Naive thymus-derived CD4-positive, alpha-beta T cell (primary cell): ENCODE results near the gene KRTAP10-10. TPM values are rescaled to one million over a fixed set of nuclear protein-coding genes. Genes with fewer than 3 reads are reported as not detected.
A peak's percentile ranks its signal among the peaks of the same experiment; 100 is the strongest.
"Not testable (repeated sequence)": the region's sequence is repeated elsewhere in the genome, so short reads cannot be mapped to it uniquely, and the experiment has no call there.

Source experiments
- ATAC-seq: fragments of 150-1000 bp; cut with Tn5 transposase; 2 replicates; pipeline ENCODE4 v1.10.0; 2021; ENCODE audit warnings: mild to moderate bottlenecking, moderate library complexity
- CTCF ChIA-PET: fragments of 350-600 bp; sonication (Branson Sonifier 250); formaldehyde crosslinking; loops from one replicate; lab custom pipeline; 2021; ENCODE audit warnings: antibody characterized with exemption; lab: Charles Lee
- POLR2A ChIA-PET: fragments of 350-600 bp; sonication (Branson Sonifier 250); formaldehyde crosslinking; loops from one replicate; lab custom pipeline; 2021; ENCODE audit warnings: antibody characterized with exemption, inconsistent platforms; lab: Charles Lee
- DNase-seq, 9 donors: peaks; one replicate each; pipeline versions ENCODE4 v3.0.0 to v3.0.0-alpha.2; 2020 to 2022; ENCODE audit warnings: mixed read lengths in 1 of 9
- H3K27ac ChIP-seq: one replicate; pipeline ENCODE4 v1.7.0; 2013; ENCODE audit warnings: mild to moderate bottlenecking, low read depth, low read length, moderate library complexity
- H3K27me3 ChIP-seq, 2 donors: one replicate each; pipeline ENCODE4 v1.7.0; 2013; ENCODE audit warnings: low read length in 2 of 2, mild to moderate bottlenecking in 2 of 2, moderate library complexity in 2 of 2; ENCODE audit not compliant: control insufficient read depth in 2 of 2, insufficient read depth in 2 of 2
- H3K36me3 ChIP-seq, 3 experiments: 1 replicate in 2 of 3; 2 replicates in 1 of 3; pipeline ENCODE4 v1.7.0; 2013; ENCODE audit warnings: low read length in 3 of 3, mild to moderate bottlenecking in 3 of 3, moderate library complexity in 1 of 3; ENCODE audit not compliant: insufficient read depth in 3 of 3, control insufficient read depth in 2 of 3
- H3K4me1 ChIP-seq, 2 donors: one replicate each; pipeline ENCODE4 v1.7.0; 2013; ENCODE audit warnings: low read length in 2 of 2, mild to moderate bottlenecking in 2 of 2, moderate library complexity in 1 of 2; ENCODE audit not compliant: control insufficient read depth in 2 of 2, insufficient read depth in 2 of 2
- H3K4me3 ChIP-seq: 2 replicates; pipeline ENCODE4 v1.7.0; 2013; ENCODE audit warnings: mild to moderate bottlenecking, low read length
- H3K9me3 ChIP-seq, 3 experiments: 1 replicate in 2 of 3; 2 replicates in 1 of 3; pipeline ENCODE4 v1.7.0; 2013; ENCODE audit warnings: low read length in 3 of 3; ENCODE audit not compliant: control insufficient read depth in 2 of 3
- H3K27ac Mint-ChIP-seq, 9 donors: one replicate each; pipeline ENCODE4 v1.8.0; 2020 to 2022; ENCODE audit warnings: mixed read lengths in 9 of 9, mild to moderate bottlenecking in 8 of 9, moderate library complexity in 5 of 9, inconsistent platforms in 2 of 9
- H3K27me3 Mint-ChIP-seq, 5 donors: one replicate each; pipeline ENCODE4 v1.8.0; 2021 to 2022; ENCODE audit warnings: mixed read lengths in 5 of 5, mild to moderate bottlenecking in 1 of 5
- H3K36me3 Mint-ChIP-seq, 5 donors: one replicate each; pipeline ENCODE4 v1.8.0; 2020 to 2022; ENCODE audit warnings: mixed read lengths in 5 of 5, mild to moderate bottlenecking in 3 of 5, inconsistent platforms in 1 of 5
- H3K4me1 Mint-ChIP-seq, 7 donors: one replicate each; pipeline ENCODE4 v1.8.0; 2020 to 2022; ENCODE audit warnings: mixed read lengths in 7 of 7, mild to moderate bottlenecking in 3 of 7, inconsistent platforms in 1 of 7
- H3K4me3 Mint-ChIP-seq, 10 donors: one replicate each; pipeline ENCODE4 v1.8.0; 2020 to 2022; ENCODE audit warnings: mild to moderate bottlenecking in 10 of 10, mixed read lengths in 10 of 10, moderate library complexity in 6 of 10, inconsistent platforms in 2 of 10
- H3K9me3 Mint-ChIP-seq, 11 donors: one replicate each; pipeline ENCODE4 v1.8.0; 2020 to 2022; ENCODE audit warnings: mixed read lengths in 11 of 11, mild to moderate bottlenecking in 4 of 11, inconsistent platforms in 1 of 11, moderate library complexity in 1 of 11
- intact Hi-C, 2 donors: fragments of 100-400 bp; cut with micrococcal nuclease; formaldehyde crosslinking; loops; one replicate each; pipeline ENCODE4 v1.15.1; 2023
- polyA plus RNA-seq, 2 donors: library from polyadenylated mRNA; unstranded; fragments of 300-500 nt; fragmentation: Illumina TruSeq; gene quantifications; one replicate each; pipeline ENCODE4 v1.2.3, GENCODE V29; 2021
- total RNA-seq, 6 experiments: library from RNA in 5 of 6; stranded (reverse) in 5 of 6; gene quantifications; 1 replicate in 5 of 6; 2 replicates in 1 of 6; pipeline ENCODE4 v1.2.3 and lab custom pipeline; 2021 to 2026

KRTAP10-10 gene
- total and polyA plus RNA-seq, 7 experiments from 2014 or later: not detected

DNA sequence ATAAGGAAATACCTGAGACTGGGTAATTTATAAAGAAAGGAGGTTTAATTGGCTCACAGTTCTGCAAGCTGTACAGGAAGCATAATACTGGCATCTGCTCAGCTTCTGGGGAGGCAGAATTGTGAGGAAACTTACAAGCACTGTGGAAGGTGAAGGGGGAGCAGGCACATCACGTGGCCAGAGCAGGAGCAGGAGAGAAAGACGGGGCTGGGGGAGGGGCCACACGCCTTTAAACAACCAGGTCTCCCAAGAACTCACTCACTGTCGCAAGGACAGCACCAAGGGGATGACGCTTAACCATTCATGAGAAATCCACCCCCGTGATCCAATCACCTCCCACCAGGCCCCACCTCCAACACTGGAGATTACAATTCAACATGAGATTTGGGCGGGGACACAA, 24.4 kb downstream of the KRTAP10-10 start:
- Mint-ChIP-seq H3K27ac (peak overlapping the region in 4 of 9 donors; percentile 28 to 75 (median 58)), H3K36me3 (peaks cover 4 to 44% (median 19%) of the 10 kb centered on the region in 5 donors), H3K9me3 (peaks cover 8 to 69% (median 33%) of the 10 kb centered on the region in 11 donors), H3K4me1 (peaks cover 34 to 53% (median 39%) of the 10 kb centered on the region in 7 donors), H3K27me3 (peaks cover 0 to 32% (median 0%) of the 10 kb centered on the region in 5 donors)
- H3K36me3 ChIP-seq, H3K9me3 ChIP-seq, H3K4me3 Mint-ChIP-seq, intact Hi-C loops, H3K27me3 ChIP-seq, H3K4me3 ChIP-seq, CTCF ChIA-PET, H3K27ac ChIP-seq, ATAC-seq, DNase-seq: not testable (repeated sequence)
- peaks cover 32 to 33% of the 10 kb centered on the region in 2 donors for H3K4me1 ChIP-seq
- POLR2A ChIA-PET: interaction anchor here (1.1 kb wide), 1 partner anchor 20 kb away, joined by 3 read pairs; the partner anchor contains the start of gene KRTAP12-1

DNA sequence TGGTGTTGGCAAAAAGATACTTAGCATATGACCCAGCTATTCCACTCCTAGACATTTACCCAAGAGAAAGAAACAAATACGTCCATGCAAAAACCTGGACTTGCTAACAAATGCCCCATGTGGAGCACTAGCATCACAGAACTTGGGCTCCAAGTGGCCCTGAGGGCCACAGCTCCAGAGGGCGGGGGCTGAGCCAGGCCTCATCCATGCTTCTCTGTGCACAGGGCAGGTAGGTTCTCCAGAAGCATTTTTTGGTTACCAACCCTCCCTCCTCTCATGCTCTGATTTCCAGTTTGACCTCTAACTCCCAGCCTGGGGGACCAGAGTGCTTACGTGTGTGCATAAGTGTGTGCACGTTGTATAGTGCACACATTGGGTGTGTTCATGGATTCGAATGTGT, 27.5 kb downstream of the KRTAP10-10 start:
- POLR2A ChIA-PET: no interaction called here

DNA sequence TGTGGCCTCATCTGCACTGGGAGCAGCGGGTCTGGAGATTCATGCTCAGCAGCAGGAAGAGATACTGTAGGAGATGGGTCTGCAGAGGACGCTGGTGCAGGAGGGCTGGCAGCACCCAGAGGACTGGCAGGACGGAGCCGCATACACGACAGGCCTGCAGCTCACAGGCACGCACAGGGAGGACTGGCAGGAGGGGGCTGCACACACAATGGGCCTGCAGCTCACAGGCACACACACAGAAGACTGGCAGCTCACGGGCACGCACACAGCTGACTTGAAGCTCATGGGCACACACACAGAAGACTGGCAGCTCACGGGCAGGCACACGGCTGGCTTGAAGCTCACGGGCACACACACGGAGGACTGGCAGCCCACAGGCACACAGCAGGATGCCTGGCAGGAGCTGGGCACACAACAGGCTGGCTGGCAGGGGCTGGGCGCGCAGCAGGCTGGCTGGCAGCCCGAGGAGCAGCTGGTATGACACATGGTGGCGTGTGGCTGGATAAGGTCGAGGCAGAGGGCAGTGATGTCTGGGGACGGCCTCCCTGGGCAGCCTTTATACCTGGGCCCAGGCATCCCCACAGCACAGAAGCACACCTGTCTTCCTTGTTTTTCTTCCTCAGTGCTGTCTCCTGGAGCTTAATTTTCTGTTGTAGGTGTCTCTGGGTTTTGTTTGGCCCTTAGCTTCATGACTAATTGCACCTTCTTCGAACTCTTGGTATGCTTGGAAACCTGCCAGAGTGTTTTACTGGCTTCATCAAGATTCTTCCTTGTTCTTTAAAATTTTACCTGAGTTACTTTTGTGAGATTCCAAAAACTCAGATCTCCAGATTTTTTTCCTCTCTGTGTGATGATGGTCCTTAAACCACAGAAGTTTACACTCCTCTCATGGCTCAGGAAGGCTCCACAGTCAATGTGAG, 29.5 kb downstream of the KRTAP10-10 start, which contains the start of gene KRTAP12-2:
KRTAP12-2 (minus strand) TSS at position 527 of the 920 bp plus-strand sequence; CDS start at position 486, 41 bp downstream.
- peaks cover 9 to 54% (median 27%) of the 10 kb centered on the region in 11 donors for H3K9me3 Mint-ChIP-seq
- H3K4me1 ChIP-seq: no peaks in the 10 kb centered on the region
- H3K4me3 Mint-ChIP-seq: no peak within 1 kb of the TSS
- intact Hi-C loops: no loop called here
- no peak within 1 kb of the TSS for H3K4me3 ChIP-seq
- H3K27me3 Mint-ChIP-seq: peaks cover 0 to 48% (median 3%) of the 10 kb centered on the region in 5 donors
- H3K36me3 ChIP-seq: no peaks in the 10 kb centered on the region
- ATAC-seq: no peak
- ChIA-PET CTCF (interaction anchor here (0.7 kb wide), 2 partner anchors 12 to 287 kb away, joined by 3 to 4 read pairs; no protein-coding TSS in a partner anchor), POLR2A (interaction anchor here (2.6 kb wide), 1 partner anchor 12 kb away, joined by 6 read pairs; the partner anchor contains the start of gene KRTAP12-4)
- H3K27ac ChIP-seq: no peak within 1 kb of the TSS
- H3K27ac Mint-ChIP-seq: peak within 1 kb of the TSS in 2 of 9 donors; percentile 8 to 32
- H3K36me3 Mint-ChIP-seq: peaks cover 4 to 16% (median 11%) of the 10 kb centered on the region in 5 donors
- H3K9me3 ChIP-seq: peaks cover 0 to 10% (median 4%) of the 10 kb centered on the region in 3 experiments
- H3K4me1 Mint-ChIP-seq: peaks cover 0 to 8% (median 0%) of the 10 kb centered on the region in 7 donors
- H3K27me3 ChIP-seq: no peaks in the 10 kb centered on the region
- no peak for DNase-seq

More for the DNA sequence above, 27.5 kb downstream of the KRTAP10-10 start:
- Histone ChIP-seq H3K4me3 (no peak overlapping the region), H3K9me3 (peaks cover 0 to 4% (median 4%) of the 10 kb centered on the region in 3 experiments), H3K4me1 (peaks cover 2 to 3% of the 10 kb centered on the region in 2 donors), H3K27me3 (no peaks in the 10 kb centered on the region), H3K27ac (no peak overlapping the region), H3K36me3 (no peaks in the 10 kb centered on the region)
- Mint-ChIP-seq H3K36me3 (peaks cover 7 to 19% (median 16%) of the 10 kb centered on the region in 5 donors), H3K27me3 (peaks cover 0 to 50% (median 3%) of the 10 kb centered on the region in 5 donors), H3K4me1 (peaks cover 3 to 22% (median 8%) of the 10 kb centered on the region in 7 donors), H3K27ac (no peak overlapping the region), H3K9me3 (peaks cover 8 to 60% (median 24%) of the 10 kb centered on the region in 11 donors), H3K4me3 (no peak overlapping the region)
- ATAC-seq (no peak), DNase-seq (no peak)
- CTCF ChIA-PET: no interaction called here
- intact Hi-C loops: no loop called here

DNA sequence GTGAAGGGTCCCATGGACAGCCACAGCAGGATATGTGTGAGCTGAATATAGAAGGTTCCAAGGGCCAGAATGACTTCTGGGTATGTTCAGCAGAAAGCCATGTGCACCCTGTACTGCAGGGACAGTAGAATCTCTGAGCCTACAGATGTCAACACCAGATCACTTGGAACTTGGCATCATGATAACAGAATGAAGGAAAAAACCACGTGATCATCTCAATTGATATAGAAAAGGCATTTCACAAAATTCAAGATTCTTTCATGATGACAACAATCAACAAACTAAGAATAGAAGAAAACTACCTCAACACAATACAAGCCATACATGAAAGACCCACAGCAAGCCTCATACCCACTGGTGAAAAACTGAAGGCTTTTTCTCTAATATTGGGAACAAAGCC, 30.5 kb downstream of the KRTAP10-10 start:
- Mint-ChIP-seq H3K36me3 (peaks cover 0 to 16% (median 8%) of the 10 kb centered on the region in 5 donors), H3K27ac (no peak overlapping the region), H3K4me1 (peaks cover 0 to 7% (median 0%) of the 10 kb centered on the region in 7 donors), H3K4me3 (no peak overlapping the region), H3K27me3 (peaks cover 0 to 41% (median 3%) of the 10 kb centered on the region in 5 donors), H3K9me3 (peaks cover 8 to 53% (median 26%) of the 10 kb centered on the region in 11 donors)
- Histone ChIP-seq H3K4me1 (no peaks in the 10 kb centered on the region), H3K27me3 (no peaks in the 10 kb centered on the region), H3K4me3 (no peak overlapping the region), H3K36me3 (no peaks in the 10 kb centered on the region), H3K27ac (no peak overlapping the region), H3K9me3 (peaks cover 0 to 18% (median under 1%) of the 10 kb centered on the region in 3 experiments)
- CTCF ChIA-PET: no interaction called here
- POLR2A ChIA-PET: interaction anchor here (2.6 kb wide), 1 partner anchor 13 kb away, joined by 6 read pairs; the partner anchor contains the start of gene KRTAP12-4
- intact Hi-C loops: no loop called here
- ATAC-seq (no peak), DNase-seq (no peak)

DNA sequence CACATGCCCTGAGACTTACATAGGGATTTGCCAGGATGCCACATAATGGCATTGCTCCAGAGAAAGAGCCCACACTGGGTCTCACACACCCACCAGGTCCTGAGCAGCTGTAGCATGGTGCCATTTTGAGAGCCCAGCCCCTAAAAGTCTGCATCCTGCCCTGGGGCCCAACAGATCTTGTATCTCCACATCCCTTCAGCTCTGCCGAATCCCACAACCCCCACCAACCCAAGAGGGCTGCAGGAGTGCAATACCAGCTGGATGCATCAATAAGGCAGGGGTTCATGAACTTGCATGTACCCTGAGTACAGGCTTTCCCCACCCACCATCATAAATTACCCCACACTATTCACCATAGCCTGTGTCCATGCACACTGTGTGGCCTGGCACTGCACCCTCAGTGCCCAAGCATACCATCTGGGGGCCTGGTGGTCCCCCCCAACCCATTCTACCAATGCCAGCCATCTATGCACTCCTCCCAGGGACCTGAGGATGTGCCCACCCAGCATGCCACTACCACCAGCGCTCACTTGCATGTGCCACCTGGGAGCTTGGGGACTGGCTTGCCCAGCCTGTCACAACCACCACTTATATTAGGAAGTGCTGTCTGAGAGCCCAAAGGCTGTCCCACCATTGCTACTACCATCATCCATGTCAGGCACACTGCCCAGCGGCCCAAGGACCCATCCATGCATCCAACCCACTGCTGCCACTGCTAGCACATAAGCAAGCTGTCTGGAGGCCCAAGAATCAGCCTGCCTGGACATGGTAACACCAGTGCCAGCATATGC, 33.7 kb downstream of the KRTAP10-10 start:
- H3K36me3 ChIP-seq: no peaks in the 10 kb centered on the region
- ChIA-PET CTCF (no interaction called here), POLR2A (no interaction called here)
- peaks cover 0 to 21% (median 0%) of the 10 kb centered on the region in 3 experiments for H3K9me3 ChIP-seq
- H3K4me3 Mint-ChIP-seq: no peak overlapping the region
- no peak overlapping the region for H3K27ac ChIP-seq
- no peak overlapping the region for H3K27ac Mint-ChIP-seq
- H3K27me3 ChIP-seq: no peaks in the 10 kb centered on the region
- no peak for DNase-seq
- H3K4me3 ChIP-seq: no peak overlapping the region
- intact Hi-C loops: loop anchor here in 1 of 2 donors (5.0 kb wide), 1 partner anchor 39 kb away; no protein-coding TSS in a partner anchor
- H3K4me1 ChIP-seq: no peaks in the 10 kb centered on the region
- peaks cover 0 to 35% (median 3%) of the 10 kb centered on the region in 5 donors for H3K27me3 Mint-ChIP-seq
- H3K9me3 Mint-ChIP-seq: peaks cover 9 to 65% (median 41%) of the 10 kb centered on the region in 11 donors
- peaks cover 0 to 6% (median 0%) of the 10 kb centered on the region in 7 donors for H3K4me1 Mint-ChIP-seq
- ATAC-seq: no peak
- peaks cover 0 to 27% (median 20%) of the 10 kb centered on the region in 5 donors for H3K36me3 Mint-ChIP-seq

DNA sequence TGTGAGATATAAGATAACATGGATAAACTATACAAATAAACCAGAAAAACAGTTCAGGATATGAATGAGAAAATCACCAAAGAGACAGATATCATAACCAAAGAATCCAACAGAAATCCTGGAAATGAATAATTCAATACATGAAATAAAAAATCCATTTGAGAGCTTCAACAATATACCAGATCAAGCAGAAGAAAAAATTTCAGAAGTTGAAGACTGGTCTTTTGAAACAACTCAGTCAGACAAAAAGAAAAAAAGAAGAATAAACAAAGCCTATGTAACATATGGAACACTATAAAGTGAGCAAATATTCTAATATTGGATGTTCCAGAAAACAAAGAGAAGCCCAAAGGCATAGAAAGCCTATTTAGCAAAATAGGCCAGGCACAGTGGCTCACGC, 34.8 kb downstream of the KRTAP10-10 start:
- H3K4me3 ChIP-seq: no peak overlapping the region
- Mint-ChIP-seq H3K9me3 (peaks cover 9 to 72% (median 41%) of the 10 kb centered on the region in 11 donors), H3K27ac (no peak overlapping the region), H3K27me3 (peaks cover 0 to 37% (median 3%) of the 10 kb centered on the region in 5 donors), H3K4me3 (no peak overlapping the region), H3K36me3 (peaks cover 0 to 33% (median 20%) of the 10 kb centered on the region in 5 donors), H3K4me1 (peaks cover 0 to 5% (median 0%) of the 10 kb centered on the region in 7 donors)
- no peaks in the 10 kb centered on the region for H3K27me3 ChIP-seq
- DNase-seq (no peak), ATAC-seq (no peak)
- intact Hi-C loops: loop anchor here in 1 of 2 donors (5.0 kb wide), 1 partner anchor 40 kb away; no protein-coding TSS in a partner anchor
- ChIA-PET CTCF (no interaction called here), POLR2A (no interaction called here)
- H3K4me1 ChIP-seq: no peaks in the 10 kb centered on the region
- H3K36me3 ChIP-seq: no peaks in the 10 kb centered on the region
- H3K27ac ChIP-seq: no peak overlapping the region
- H3K9me3 ChIP-seq: peaks cover 0 to 21% (median 0%) of the 10 kb centered on the region in 3 experiments
